ENCODE data around the gene CADPS2.

- TF ChIP-seq CTCF (IDR thresholded peaks at IDR 0.05): no peak
- TF ChIP-seq POLR2A (IDR thresholded peaks at IDR 0.05): no peak
Measured at GRCh38 chr7:122632238-122632637, 254.0 kb downstream of the CADPS2 start.
